Measurements from ENCODE around the gene ZNF792.
A peak's percentile ranks its signal among the peaks of the same experiment; 100 is the strongest.
"Not testable (repeated sequence)": the region's sequence is repeated elsewhere in the genome, so short reads cannot be mapped to it uniquely, and the experiment has no call there.

ZNF792 gene

GRCh38 chr19:34963573-34964406 is at the start of gene ZNF792:
Gene ZNF792 (minus strand): TSS chr19:34964229. CDS start chr19:34963662, 567 bp downstream.
- peak; percentile 24 for DNase-seq (ENCODE audit: low read depth)

GRCh38 chr19:35013041-35013819 is 49.2 kb upstream of the ZNF792 start:
- peak; percentile 72 for DNase-seq (ENCODE audit: low read depth)

GRCh38 chr19:35011737-35012682 is 48.0 kb upstream of the ZNF792 start:
- DNase-seq (ENCODE audit: low read depth): peak; percentile 23

GRCh38 chr19:35011091-35011689 is 47.2 kb upstream of the ZNF792 start:
- peak; percentile 43 for DNase-seq (ENCODE audit: low read depth)

GRCh38 chr19:35009424-35010415 is 45.7 kb upstream of the ZNF792 start:
- DNase-seq (ENCODE audit: low read depth): no peak

GRCh38 chr19:35008891-35009341 is 44.9 kb upstream of the ZNF792 start:
- no peak for DNase-seq (ENCODE audit: low read depth)

GRCh38 chr19:35007427-35007826 is 43.4 kb upstream of the ZNF792 start:
- not testable (repeated sequence) for DNase-seq (ENCODE audit: low read depth)

GRCh38 chr19:35006999-35007365 is 43.0 kb upstream of the ZNF792 start:
- no peak for DNase-seq (ENCODE audit: low read depth)

- no peak for DNase-seq (ENCODE audit: low read depth)
Measured at GRCh38 chr19:35006342-35006998, 42.4 kb upstream of the ZNF792 start.

GRCh38 chr19:35006007-35006341 is 41.9 kb upstream of the ZNF792 start:
- not testable (repeated sequence) for DNase-seq (ENCODE audit: low read depth)

GRCh38 chr19:35005256-35005977 is 41.4 kb upstream of the ZNF792 start:
- no peak for DNase-seq (ENCODE audit: low read depth)

GRCh38 chr19:35004517-35005255 is 40.7 kb upstream of the ZNF792 start:
- DNase-seq (ENCODE audit: low read depth): no peak

GRCh38 chr19:35002037-35002535 is 38.1 kb upstream of the ZNF792 start:
- DNase-seq (ENCODE audit: low read depth): no peak

GRCh38 chr19:35000647-35001501 is 36.8 kb upstream of the ZNF792 start:
- peak; percentile 40 for DNase-seq (ENCODE audit: low read depth)

- DNase-seq (ENCODE audit: low read depth): no peak
Measured at GRCh38 chr19:35000338-35000646, 36.3 kb upstream of the ZNF792 start.

- DNase-seq (ENCODE audit: low read depth): peak; percentile 39
Measured at GRCh38 chr19:34999498-35000337, 35.7 kb upstream of the ZNF792 start, which contains the start of gene GRAMD1A. Gene GRAMD1A (plus strand): TSS chr19:35000323. CDS start chr19:35000479, 156 bp downstream.

Data from activated gamma-delta T cell treated with anti-CD3 and anti-CD28 coated beads, Interleukin-2, amount 50 U/mL, for 16 hours (primary cell).